Thymus (tissue), 14 donors: ENCODE data around the gene TMEM87B. TPM values are rescaled to one million over a fixed set of nuclear protein-coding genes. Genes with fewer than 3 reads are reported as not detected.
A peak's percentile ranks its signal among the peaks of the same experiment; 100 is the strongest.

Experiments used
- DNase-seq, 9 donors: peaks; one replicate each; pipeline ENCODE4 v3.0.0-alpha.2; 2013; ENCODE audit warnings: low spot score in 9 of 9, low read depth in 6 of 9, missing footprints in 1 of 9
- H3K27ac ChIP-seq, 2 donors: one replicate each; pipeline ENCODE4 v1.5.1; 2013; ENCODE audit warnings: control low read depth in 1 of 2, low read depth in 1 of 2, low read length in 1 of 2, mild to moderate bottlenecking in 1 of 2, moderate library complexity in 1 of 2
- H3K27me3 ChIP-seq, 2 donors: one replicate each; pipeline ENCODE4 v1.5.1; 2013; ENCODE audit warnings: low read length in 1 of 2; ENCODE audit not compliant: control insufficient read depth in 2 of 2, insufficient read depth in 1 of 2
- H3K36me3 ChIP-seq, 2 donors: one replicate each; pipeline ENCODE4 v1.5.1; 2013; ENCODE audit warnings: low read length in 1 of 2, mild to moderate bottlenecking in 1 of 2, moderate library complexity in 1 of 2; ENCODE audit not compliant: control insufficient read depth in 2 of 2, insufficient read depth in 2 of 2
- H3K4me1 ChIP-seq, 2 donors: one replicate each; pipeline ENCODE4 v1.5.1; 2013; ENCODE audit warnings: low read length in 2 of 2; ENCODE audit not compliant: control insufficient read depth in 2 of 2, insufficient read depth in 2 of 2
- H3K4me3 ChIP-seq, 2 donors: one replicate each; pipeline ENCODE4 v1.5.1; 2013; ENCODE audit warnings: low read length in 2 of 2, control low read depth in 1 of 2, mild to moderate bottlenecking in 1 of 2
- H3K9me3 ChIP-seq, 2 donors: one replicate each; pipeline ENCODE4 v1.5.1; 2013; ENCODE audit warnings: low read length in 1 of 2, mild to moderate bottlenecking in 1 of 2; ENCODE audit not compliant: control insufficient read depth in 2 of 2, insufficient read depth in 1 of 2
- WGBS: extraction: QIAGEN DNeasy Blood & Tissue Kit; methylation state at CpG from one replicate; pipeline ENCODE4 v1.1.7; 2013; 5-methylcytosine and 5-hydroxymethylcytosine counted together
- long read RNA-seq, 10 donors: transcript quantifications; one replicate each; lab custom pipeline, GENCODE V29; 2026
- polyA plus RNA-seq: library from polyadenylated mRNA; stranded (reverse); fragments of 200-250 nt; gene quantifications from one replicate; pipeline ENCODE4 v1.2.3, GENCODE V29; 2013
- total RNA-seq: library from RNA; stranded (reverse); fragments of 120-200 nt; gene quantifications from one replicate; pipeline ENCODE4 v1.2.4, GENCODE V29; 2013
- donor health status: healthy.

Gene TMEM87B, protein sequence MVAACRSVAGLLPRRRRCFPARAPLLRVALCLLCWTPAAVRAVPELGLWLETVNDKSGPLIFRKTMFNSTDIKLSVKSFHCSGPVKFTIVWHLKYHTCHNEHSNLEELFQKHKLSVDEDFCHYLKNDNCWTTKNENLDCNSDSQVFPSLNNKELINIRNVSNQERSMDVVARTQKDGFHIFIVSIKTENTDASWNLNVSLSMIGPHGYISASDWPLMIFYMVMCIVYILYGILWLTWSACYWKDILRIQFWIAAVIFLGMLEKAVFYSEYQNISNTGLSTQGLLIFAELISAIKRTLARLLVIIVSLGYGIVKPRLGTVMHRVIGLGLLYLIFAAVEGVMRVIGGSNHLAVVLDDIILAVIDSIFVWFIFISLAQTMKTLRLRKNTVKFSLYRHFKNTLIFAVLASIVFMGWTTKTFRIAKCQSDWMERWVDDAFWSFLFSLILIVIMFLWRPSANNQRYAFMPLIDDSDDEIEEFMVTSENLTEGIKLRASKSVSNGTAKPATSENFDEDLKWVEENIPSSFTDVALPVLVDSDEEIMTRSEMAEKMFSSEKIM
- total RNA-seq (13.1 TPM), polyA plus RNA-seq (18.6 TPM)
- long read RNA-seq, donor 1: 0 reads
- long read RNA-seq, donor 2, full-length matches to known transcripts: 6 of 6 reads
- long read RNA-seq, donor 2, partial matches to known transcripts: 0 of 6 reads
- long read RNA-seq, donor 2, other reads (novel, unspliced or antisense): 0 of 6 reads
- long read RNA-seq, donor 3: 0 reads
- long read RNA-seq, donor 4, partial matches to known transcripts: 0 of 1 reads
- long read RNA-seq, donor 4, other reads (novel, unspliced or antisense): 0 of 1 reads
- long read RNA-seq, donor 5, partial matches to known transcripts: 0 of 1 reads
- long read RNA-seq, donor 5, other reads (novel, unspliced or antisense): 0 of 1 reads
- long read RNA-seq, donor 6, full-length matches to known transcripts: 3 of 3 reads
- long read RNA-seq, donor 6, partial matches to known transcripts: 0 of 3 reads
- long read RNA-seq, donor 6, other reads (novel, unspliced or antisense): 0 of 3 reads
- long read RNA-seq, donor 7, full-length matches to known transcripts: 3 of 11 reads
- long read RNA-seq, donor 7, partial matches to known transcripts: 8 of 11 reads
- long read RNA-seq, donor 7, other reads (novel, unspliced or antisense): 0 of 11 reads
- long read RNA-seq, donor 8: 0 reads
- long read RNA-seq, donor 9: 0 reads
- long read RNA-seq, donor 10, full-length matches to known transcripts: 2 of 2 reads
- long read RNA-seq, donor 10, partial matches to known transcripts: 0 of 2 reads
- long read RNA-seq, donor 10, other reads (novel, unspliced or antisense): 0 of 2 reads

DNA sequence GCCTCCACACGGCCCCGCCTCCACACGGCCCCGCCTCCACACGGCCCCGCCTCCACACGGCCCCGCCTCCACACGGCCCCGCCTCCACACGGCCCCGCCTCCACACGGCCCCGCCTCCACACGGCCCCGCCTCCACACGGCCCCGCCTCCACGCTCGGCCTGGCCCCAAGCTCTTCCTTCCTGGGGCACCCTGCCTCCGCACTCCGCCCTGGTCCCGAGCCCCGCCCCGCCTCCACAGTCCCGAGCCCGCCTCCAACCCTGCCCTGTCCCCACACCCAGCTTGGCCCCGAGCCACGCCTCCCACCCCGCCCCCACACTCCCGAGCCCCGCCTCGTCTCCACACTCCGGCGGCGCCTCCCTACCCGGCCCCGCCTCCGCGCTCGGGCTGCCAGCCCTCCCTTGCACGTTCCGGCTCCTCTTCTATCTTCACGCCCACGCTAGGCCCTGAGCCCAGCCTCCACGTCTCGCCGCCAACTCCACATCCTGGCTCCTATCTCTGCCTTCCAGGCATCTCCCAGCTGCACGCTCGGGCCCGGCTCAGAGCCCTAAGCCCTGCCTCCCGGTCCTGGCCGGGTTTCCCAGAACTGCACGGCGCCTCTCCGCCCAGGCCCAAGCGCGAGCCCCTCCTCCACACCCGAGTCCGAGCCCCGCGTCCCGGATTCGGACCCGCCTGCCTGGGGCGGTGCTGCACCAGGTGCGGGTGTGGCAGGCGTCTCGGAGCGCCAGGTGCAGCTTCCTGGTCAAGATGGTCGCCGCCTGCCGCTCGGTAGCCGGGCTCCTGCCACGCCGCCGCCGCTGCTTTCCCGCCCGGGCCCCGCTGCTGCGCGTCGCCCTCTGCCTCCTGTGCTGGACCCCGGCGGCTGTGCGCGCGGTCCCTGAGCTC is at the start of gene TMEM87B:
Gene TMEM87B, plus strand, starts transcription at position 423 of the 883 bp plus-strand sequence. Its CDS starts 323 bp downstream, at position 746.
- H3K4me3 ChIP-seq: peak within 1 kb of the TSS; percentile 65 to 86
- under 1% methylated on average over 84 of the region's 90 CpGs for WGBS
- H3K27ac ChIP-seq: peak within 1 kb of the TSS; percentile 98
- no peaks in the 10 kb centered on the region for H3K27me3 ChIP-seq
- no peaks in the 10 kb centered on the region for H3K9me3 ChIP-seq
- H3K4me1 ChIP-seq: peaks cover 6 to 17% of the 10 kb centered on the region in 2 donors
- peak; percentile 74 to 98 (median 94) for DNase-seq
- H3K36me3 ChIP-seq: peaks cover 0 to 9% of the 10 kb centered on the region in 2 donors

- no peak overlapping the region for H3K4me3 ChIP-seq
- H3K36me3 ChIP-seq: no peaks in the 10 kb centered on the region
- H3K27me3 ChIP-seq: no peaks in the 10 kb centered on the region
- no peaks in the 10 kb centered on the region for H3K9me3 ChIP-seq
- H3K4me1 ChIP-seq: no peaks in the 10 kb centered on the region
- WGBS: 93% methylated on average over 5 of the region's 5 CpGs
- DNase-seq: no peak
- no peak overlapping the region for H3K27ac ChIP-seq
Observed at GRCh38 chr2:112005406-112006075, 49.5 kb upstream of the TMEM87B start.

DNA sequence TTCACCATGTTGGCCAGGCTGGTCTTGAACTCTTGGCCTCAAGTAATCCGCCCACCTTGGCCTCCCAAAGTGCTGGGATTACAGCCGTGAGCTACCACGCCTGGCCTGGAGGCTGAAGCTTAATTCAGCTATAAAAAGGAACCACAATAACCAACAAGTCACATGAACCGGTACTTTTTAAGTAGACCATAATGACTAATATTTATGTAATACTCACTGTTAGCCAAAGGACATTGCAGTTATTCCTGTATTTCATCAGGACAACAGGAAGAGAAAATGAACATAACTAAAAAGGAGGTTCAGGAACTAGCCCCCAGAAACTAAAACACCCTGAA is 49.0 kb upstream of the TMEM87B start:
- WGBS: 90% methylated on average over 4 of the region's 4 CpGs
- H3K27ac ChIP-seq: no peak overlapping the region
- H3K36me3 ChIP-seq: no peaks in the 10 kb centered on the region
- no peaks in the 10 kb centered on the region for H3K27me3 ChIP-seq
- no peaks in the 10 kb centered on the region for H3K4me1 ChIP-seq
- no peak overlapping the region for H3K4me3 ChIP-seq
- H3K9me3 ChIP-seq: no peaks in the 10 kb centered on the region
- no peak for DNase-seq

DNA sequence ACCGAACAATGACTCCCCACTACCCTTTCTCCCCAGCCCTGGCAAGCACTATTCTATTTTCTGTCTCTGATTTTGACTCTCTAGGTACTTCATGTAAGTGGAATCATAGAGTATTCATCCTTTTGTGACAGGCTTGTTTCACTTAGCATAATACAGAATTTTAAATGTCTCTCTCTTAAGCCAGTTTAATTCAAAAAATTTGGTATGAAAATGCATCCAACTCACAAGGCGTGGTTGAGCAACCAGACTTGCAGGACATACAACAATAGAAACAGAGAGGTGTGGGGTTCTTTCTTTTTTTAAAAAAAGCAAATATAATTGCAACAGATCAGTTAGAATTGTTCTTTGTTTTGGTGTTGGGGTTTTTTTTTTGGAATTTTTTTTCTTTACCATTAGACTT is 47.6 kb upstream of the TMEM87B start:
- Histone ChIP-seq H3K36me3 (no peaks in the 10 kb centered on the region), H3K27ac (no peak overlapping the region), H3K4me1 (no peaks in the 10 kb centered on the region), H3K27me3 (no peaks in the 10 kb centered on the region), H3K9me3 (no peaks in the 10 kb centered on the region), H3K4me3 (no peak overlapping the region)
- DNase-seq: no peak
- 97% methylated on average over 2 of the region's 2 CpGs for WGBS

DNA sequence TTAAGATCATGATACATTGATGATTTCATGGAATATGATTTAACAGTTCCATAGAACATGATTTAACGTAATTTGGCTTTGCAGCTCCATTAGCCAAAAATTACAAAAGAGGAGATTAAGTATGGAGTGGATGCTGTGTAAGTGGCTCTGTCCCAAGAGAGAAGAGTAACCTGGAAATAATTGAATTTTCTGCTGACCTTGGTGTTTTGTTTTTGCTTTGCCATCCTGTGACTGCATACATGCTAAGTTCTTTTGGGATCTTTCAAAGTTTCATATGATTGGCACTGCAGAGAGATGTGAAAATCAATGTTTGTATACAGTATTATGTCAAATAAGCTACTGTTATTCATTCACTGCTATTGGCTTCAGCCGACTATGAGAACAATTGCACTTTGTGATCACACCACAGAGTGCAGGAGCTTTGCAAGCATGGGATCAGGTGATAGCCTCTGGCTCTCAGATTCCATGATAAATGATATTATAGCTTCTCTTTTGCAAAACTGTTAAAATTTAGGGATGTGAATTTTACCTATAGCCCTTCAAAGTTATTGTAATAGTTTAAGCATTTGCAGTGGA is 46.1 kb upstream of the TMEM87B start:
- no peaks in the 10 kb centered on the region for H3K27me3 ChIP-seq
- no peak overlapping the region for H3K27ac ChIP-seq
- H3K4me1 ChIP-seq: no peaks in the 10 kb centered on the region
- no peaks in the 10 kb centered on the region for H3K9me3 ChIP-seq
- H3K4me3 ChIP-seq: no peak overlapping the region
- H3K36me3 ChIP-seq: no peaks in the 10 kb centered on the region
- WGBS: 97% methylated on average over 2 of the region's 2 CpGs
- no peak for DNase-seq

DNA sequence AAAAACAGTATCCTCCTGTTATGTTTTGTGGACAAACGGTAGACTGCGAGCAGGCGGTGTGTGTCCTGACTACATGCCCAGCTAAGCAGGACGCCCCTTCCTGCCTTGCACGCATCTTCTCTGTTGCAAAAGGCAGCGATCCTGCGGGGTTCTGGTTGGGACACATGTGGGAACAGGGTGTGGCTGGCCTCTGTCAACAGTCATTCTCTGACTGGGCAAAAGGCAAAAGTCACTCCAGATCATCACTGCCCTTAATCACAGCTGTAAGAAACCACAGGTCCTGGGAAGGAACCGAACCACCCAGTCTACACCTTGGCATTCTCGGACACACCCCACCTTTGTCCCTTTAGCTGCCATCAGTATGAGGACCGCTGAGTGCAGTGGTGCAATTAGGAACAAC is 44.3 kb upstream of the TMEM87B start:
- Histone ChIP-seq H3K4me1 (no peaks in the 10 kb centered on the region), H3K27me3 (no peaks in the 10 kb centered on the region), H3K4me3 (no peak overlapping the region), H3K9me3 (no peaks in the 10 kb centered on the region), H3K36me3 (no peaks in the 10 kb centered on the region), H3K27ac (no peak overlapping the region)
- no peak for DNase-seq
- 96% methylated on average over 10 of the region's 10 CpGs for WGBS

- DNase-seq: no peak
- Histone ChIP-seq H3K36me3 (no peaks in the 10 kb centered on the region), H3K4me1 (no peaks in the 10 kb centered on the region), H3K4me3 (no peak overlapping the region), H3K27ac (no peak overlapping the region), H3K9me3 (no peaks in the 10 kb centered on the region), H3K27me3 (no peaks in the 10 kb centered on the region)
- WGBS: 84% methylated on average over 5 of the region's 5 CpGs
Observed at GRCh38 chr2:112012556-112012955, 42.5 kb upstream of the TMEM87B start.
